GM23338 (cell line): Measurements from ENCODE around the gene TFPI2. TPM values are rescaled to one million over a fixed set of nuclear protein-coding genes. Genes with fewer than 3 reads are reported as not detected.

ENCODE experiments used
- ATAC-seq: fragments of 200-7000 bp; cut with Tn5 transposase; 3 replicates; pipeline ENCODE4 v1.9.1; 2020
- DNase-seq: peaks from one replicate; pipeline ENCODE4 v3.0.0-alpha.2; 2015; ENCODE audit warnings: low spot score
- H2AFZ ChIP-seq: fragments of 200-600 bp; sonication (generic); 2 replicates; pipeline ENCODE4 v1.8.0; 2016; ENCODE audit warnings: antibody characterized with exemption, mild to moderate bottlenecking, moderate library complexity
- H3F3A ChIP-seq: fragments of 200-600 bp; sonication (generic); replicated peaks from 2 replicates; pipeline ENCODE4 v1.8.0; 2017; ENCODE audit warnings: antibody characterized with exemption, mixed run types, low read depth
- H3K27ac ChIP-seq: fragments of 200-600 bp; sonication (generic); 2 replicates; pipeline ENCODE4 v1.6.1; 2016; ENCODE audit warnings: low read depth
- H3K27me3 ChIP-seq: fragments of 200-600 bp; sonication (generic); 2 replicates; pipeline ENCODE4 v1.8.0; 2016; ENCODE audit warnings: mild to moderate bottlenecking, mixed run types, moderate library complexity; ENCODE audit not compliant: insufficient read depth
- H3K36me3 ChIP-seq: fragments of 200-600 bp; sonication (generic); 2 replicates; pipeline ENCODE4 v1.8.0; 2016; ENCODE audit warnings: mild to moderate bottlenecking; ENCODE audit not compliant: insufficient read depth
- H3K4me1 ChIP-seq: fragments of 200-600 bp; sonication (generic); 2 replicates; pipeline ENCODE4 v1.8.0; 2016; ENCODE audit warnings: mild to moderate bottlenecking, moderate library complexity; ENCODE audit not compliant: insufficient read depth
- H3K4me2 ChIP-seq: fragments of 200-600 bp; sonication (generic); 2 replicates; pipeline ENCODE4 v1.7.1; 2017; ENCODE audit warnings: mixed run types
- H3K4me3 ChIP-seq: fragments of 200-600 bp; sonication (generic); 2 replicates; pipeline ENCODE4 v1.6.1; 2016; ENCODE audit warnings: mixed run types
- H3K79me2 ChIP-seq: fragments of 200-600 bp; sonication (generic); replicated peaks from 2 replicates; pipeline ENCODE4 v1.8.0; 2017; ENCODE audit warnings: mild to moderate bottlenecking; ENCODE audit not compliant: insufficient read depth
- H3K9me2 ChIP-seq: fragments of 200-600 bp; sonication (generic); 2 replicates; pipeline ENCODE4 v1.8.0; 2017; ENCODE audit not compliant: insufficient read depth
- H4K20me1 ChIP-seq: fragments of 200-600 bp; sonication (generic); replicated peaks from 2 replicates; pipeline ENCODE4 v1.8.0; 2017; ENCODE audit warnings: mild to moderate bottlenecking; ENCODE audit not compliant: insufficient read depth
- H3K27ac Mint-ChIP-seq: 2 replicates; pipeline ENCODE4 v1.8.0; 2020; ENCODE audit warnings: inconsistent platforms, mild to moderate bottlenecking, moderate library complexity, mixed read lengths
- H3K27me3 Mint-ChIP-seq: 3 replicates; pipeline ENCODE4 v1.8.0; 2022; ENCODE audit warnings: low read depth, mild to moderate bottlenecking, moderate library complexity, mixed read lengths, inconsistent platforms; ENCODE audit not compliant: insufficient read depth, poor library complexity
- H3K36me3 Mint-ChIP-seq: 3 replicates; pipeline ENCODE4 v1.8.0; 2021; ENCODE audit warnings: low read depth, mild to moderate bottlenecking, inconsistent platforms, moderate library complexity, mixed read lengths
- H3K4me1 Mint-ChIP-seq: 3 replicates; pipeline ENCODE4 v1.8.0; 2020; ENCODE audit warnings: mild to moderate bottlenecking, inconsistent platforms, mixed read lengths
- H3K4me3 Mint-ChIP-seq: 3 replicates; pipeline ENCODE4 v1.8.0; 2021; ENCODE audit warnings: moderate library complexity, mild to moderate bottlenecking, inconsistent platforms, mixed read lengths
- H3K9me3 Mint-ChIP-seq: 3 replicates; pipeline ENCODE4 v1.8.0; 2020; ENCODE audit warnings: moderate library complexity, mild to moderate bottlenecking, inconsistent platforms, mixed read lengths
- EZH2 ChIP-seq: fragments of 200-600 bp; sonication (generic); IDR thresholded peaks from one replicate; pipeline ENCODE4 v1.8.0; 2017; ENCODE audit warnings: antibody characterized with exemption, mild to moderate bottlenecking, low read depth; ENCODE audit not compliant: unreplicated experiment
- ZNF331 ChIP-seq: fragments of 250-450 bp; sonication (Bioruptor Pico); IDR thresholded peaks from 2 replicates; pipeline ENCODE4 v1.5.0; 2020; ENCODE audit warnings: low read depth, mild to moderate bottlenecking, moderate library complexity
- polyA plus RNA-seq: library from polyadenylated mRNA; unstranded; fragments of >200 nt; fragmentation: Nextera tagmentation; extraction: Ambion mirVana; gene quantifications from 2 replicates; pipeline ENCODE4 v1.2.1, GENCODE V29; 2016
- total RNA-seq: library from RNA; depleted of rRNA; stranded (reverse); fragments of >200 nt; shearing (Covaris generic); gene quantifications from 2 replicates; pipeline ENCODE4 v1.2.3, GENCODE V29; 2014
- TF ChIP-seq, protein P1 (sequence below): fragments of 250-450 bp; sonication (Bioruptor Pico); IDR thresholded peaks from 2 replicates; pipeline ENCODE4 v1.5.0; 2020; ENCODE audit warnings: mild to moderate bottlenecking, moderate library complexity

Gene TFPI2
- total and polyA plus RNA-seq, 2 experiments from 2014 or later = 13.3 to 18.1 TPM

DNA sequence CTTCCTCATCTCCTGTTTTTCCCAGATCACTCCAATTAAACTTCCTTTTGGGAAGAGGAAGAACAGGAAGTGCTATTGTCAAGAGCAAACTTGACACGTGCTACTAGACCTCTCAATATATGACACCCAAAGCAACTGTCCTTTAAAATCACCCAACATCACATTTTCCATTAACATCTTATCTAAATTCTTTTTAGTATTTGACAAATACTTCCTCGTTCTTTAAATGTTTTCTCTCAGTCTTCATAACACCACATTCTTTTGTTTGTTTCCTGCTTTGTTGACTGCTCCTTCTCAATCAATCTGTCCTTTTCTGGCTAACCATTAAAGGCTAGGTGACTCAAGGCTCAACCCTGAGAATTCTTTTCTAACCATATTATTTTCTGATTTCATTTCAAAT is 7.1 kb upstream of the TFPI2 start (continued):
- TF ChIP-seq, protein P1, sequence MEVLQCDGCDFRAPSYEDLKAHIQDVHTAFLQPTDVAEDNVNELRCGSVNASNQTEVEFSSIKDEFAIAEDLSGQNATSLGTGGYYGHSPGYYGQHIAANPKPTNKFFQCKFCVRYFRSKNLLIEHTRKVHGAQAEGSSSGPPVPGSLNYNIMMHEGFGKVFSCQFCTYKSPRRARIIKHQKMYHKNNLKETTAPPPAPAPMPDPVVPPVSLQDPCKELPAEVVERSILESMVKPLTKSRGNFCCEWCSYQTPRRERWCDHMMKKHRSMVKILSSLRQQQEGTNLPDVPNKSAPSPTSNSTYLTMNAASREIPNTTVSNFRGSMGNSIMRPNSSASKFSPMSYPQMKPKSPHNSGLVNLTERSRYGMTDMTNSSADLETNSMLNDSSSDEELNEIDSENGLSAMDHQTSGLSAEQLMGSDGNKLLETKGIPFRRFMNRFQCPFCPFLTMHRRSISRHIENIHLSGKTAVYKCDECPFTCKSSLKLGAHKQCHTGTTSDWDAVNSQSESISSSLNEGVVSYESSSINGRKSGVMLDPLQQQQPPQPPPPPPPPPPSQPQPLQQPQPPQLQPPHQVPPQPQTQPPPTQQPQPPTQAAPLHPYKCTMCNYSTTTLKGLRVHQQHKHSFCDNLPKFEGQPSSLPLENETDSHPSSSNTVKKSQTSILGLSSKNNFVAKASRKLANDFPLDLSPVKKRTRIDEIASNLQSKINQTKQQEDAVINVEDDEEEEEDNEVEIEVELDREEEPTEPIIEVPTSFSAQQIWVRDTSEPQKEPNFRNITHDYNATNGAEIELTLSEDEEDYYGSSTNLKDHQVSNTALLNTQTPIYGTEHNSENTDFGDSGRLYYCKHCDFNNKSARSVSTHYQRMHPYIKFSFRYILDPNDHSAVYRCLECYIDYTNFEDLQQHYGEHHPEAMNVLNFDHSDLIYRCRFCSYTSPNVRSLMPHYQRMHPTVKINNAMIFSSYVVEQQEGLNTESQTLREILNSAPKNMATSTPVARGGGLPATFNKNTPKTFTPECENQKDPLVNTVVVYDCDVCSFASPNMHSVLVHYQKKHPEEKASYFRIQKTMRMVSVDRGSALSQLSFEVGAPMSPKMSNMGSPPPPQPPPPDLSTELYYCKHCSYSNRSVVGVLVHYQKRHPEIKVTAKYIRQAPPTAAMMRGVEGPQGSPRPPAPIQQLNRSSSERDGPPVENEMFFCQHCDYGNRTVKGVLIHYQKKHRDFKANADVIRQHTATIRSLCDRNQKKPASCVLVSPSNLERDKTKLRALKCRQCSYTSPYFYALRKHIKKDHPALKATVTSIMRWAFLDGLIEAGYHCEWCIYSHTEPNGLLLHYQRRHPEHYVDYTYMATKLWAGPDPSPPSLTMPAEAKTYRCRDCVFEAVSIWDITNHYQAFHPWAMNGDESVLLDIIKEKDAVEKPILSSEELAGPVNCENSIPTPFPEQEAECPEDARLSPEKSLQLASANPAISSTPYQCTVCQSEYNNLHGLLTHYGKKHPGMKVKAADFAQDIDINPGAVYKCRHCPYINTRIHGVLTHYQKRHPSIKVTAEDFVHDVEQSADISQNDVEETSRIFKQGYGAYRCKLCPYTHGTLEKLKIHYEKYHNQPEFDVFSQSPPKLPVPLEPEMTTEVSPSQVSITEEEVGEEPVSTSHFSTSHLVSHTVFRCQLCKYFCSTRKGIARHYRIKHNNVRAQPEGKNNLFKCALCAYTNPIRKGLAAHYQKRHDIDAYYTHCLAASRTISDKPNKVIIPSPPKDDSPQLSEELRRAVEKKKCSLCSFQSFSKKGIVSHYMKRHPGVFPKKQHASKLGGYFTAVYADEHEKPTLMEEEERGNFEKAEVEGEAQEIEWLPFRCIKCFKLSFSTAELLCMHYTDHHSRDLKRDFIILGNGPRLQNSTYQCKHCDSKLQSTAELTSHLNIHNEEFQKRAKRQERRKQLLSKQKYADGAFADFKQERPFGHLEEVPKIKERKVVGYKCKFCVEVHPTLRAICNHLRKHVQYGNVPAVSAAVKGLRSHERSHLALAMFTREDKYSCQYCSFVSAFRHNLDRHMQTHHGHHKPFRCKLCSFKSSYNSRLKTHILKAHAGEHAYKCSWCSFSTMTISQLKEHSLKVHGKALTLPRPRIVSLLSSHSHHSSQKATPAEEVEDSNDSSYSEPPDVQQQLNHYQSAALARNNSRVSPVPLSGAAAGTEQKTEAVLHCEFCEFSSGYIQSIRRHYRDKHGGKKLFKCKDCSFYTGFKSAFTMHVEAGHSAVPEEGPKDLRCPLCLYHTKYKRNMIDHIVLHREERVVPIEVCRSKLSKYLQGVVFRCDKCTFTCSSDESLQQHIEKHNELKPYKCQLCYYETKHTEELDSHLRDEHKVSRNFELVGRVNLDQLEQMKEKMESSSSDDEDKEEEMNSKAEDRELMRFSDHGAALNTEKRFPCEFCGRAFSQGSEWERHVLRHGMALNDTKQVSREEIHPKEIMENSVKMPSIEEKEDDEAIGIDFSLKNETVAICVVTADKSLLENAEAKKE (CRISPR knock-in tag) = no peak
- no peak for TF ChIP-seq ZNF331 (CRISPR knock-in tag)

DNA sequence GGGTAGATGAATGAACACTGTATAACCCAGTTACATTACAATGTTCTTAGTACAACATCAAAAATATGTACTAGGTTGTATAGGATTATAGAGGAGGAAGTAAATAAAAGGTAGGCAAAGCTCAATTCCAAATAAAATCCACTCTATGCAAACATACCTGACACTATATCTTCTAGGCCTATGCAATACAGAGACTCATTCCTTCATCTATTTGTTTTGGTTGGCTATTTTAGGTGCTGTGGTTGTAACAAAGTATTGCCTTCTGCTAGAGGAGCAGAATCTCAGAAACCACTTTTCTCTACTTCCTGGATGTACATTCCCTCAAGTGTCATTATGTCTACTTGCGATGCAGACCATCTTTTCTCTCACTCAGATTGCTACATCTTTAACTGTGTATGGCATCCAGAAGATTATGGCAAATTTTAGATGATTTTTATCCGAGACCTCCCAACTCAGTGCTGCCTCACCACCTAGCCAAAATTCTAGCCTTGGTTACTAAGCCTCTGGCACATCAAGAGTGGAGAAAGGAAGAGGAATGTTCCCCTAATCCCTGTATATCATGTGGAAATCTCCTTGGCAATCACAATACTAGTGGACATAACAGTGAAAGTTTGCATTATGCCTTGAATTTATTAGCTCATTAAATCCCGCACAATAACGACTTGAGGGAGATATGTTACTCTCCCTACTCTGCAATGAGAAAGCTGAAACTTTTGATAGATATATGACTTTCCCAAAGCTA is 5.5 kb upstream of the TFPI2 start:
- H3K27ac Mint-ChIP-seq = no peak overlapping the region
- TF ChIP-seq EZH2 = no peak
- no peak for ATAC-seq
- no peaks in the 10 kb centered on the region; the same call in 2 of the 3 replicates for H3K4me1 Mint-ChIP-seq
- H2AFZ ChIP-seq = no peak overlapping the region
- no peaks in the 10 kb centered on the region for H3F3A ChIP-seq
- DNase-seq = no peak
- H3K9me2 ChIP-seq = no peaks in the 10 kb centered on the region
- H3K27me3 ChIP-seq = peaks cover 7% of the 10 kb centered on the region
- no peaks in the 10 kb centered on the region for H3K36me3 ChIP-seq
- no peaks in the 10 kb centered on the region for H3K4me1 ChIP-seq
- no peaks in the 10 kb centered on the region for H3K27me3 Mint-ChIP-seq
- no peak overlapping the region for H3K4me2 ChIP-seq
- H3K36me3 Mint-ChIP-seq = no peaks in the 10 kb centered on the region
- H3K4me3 ChIP-seq = no peak overlapping the region
- no peaks in the 10 kb centered on the region for H3K79me2 ChIP-seq
- H3K9me3 Mint-ChIP-seq = no peaks in the 10 kb centered on the region
- no peak overlapping the region for H3K4me3 Mint-ChIP-seq
- no peaks in the 10 kb centered on the region for H4K20me1 ChIP-seq
- H3K27ac ChIP-seq = no peak overlapping the region
